ENCODE data around the gene NEURL2.

DNA sequence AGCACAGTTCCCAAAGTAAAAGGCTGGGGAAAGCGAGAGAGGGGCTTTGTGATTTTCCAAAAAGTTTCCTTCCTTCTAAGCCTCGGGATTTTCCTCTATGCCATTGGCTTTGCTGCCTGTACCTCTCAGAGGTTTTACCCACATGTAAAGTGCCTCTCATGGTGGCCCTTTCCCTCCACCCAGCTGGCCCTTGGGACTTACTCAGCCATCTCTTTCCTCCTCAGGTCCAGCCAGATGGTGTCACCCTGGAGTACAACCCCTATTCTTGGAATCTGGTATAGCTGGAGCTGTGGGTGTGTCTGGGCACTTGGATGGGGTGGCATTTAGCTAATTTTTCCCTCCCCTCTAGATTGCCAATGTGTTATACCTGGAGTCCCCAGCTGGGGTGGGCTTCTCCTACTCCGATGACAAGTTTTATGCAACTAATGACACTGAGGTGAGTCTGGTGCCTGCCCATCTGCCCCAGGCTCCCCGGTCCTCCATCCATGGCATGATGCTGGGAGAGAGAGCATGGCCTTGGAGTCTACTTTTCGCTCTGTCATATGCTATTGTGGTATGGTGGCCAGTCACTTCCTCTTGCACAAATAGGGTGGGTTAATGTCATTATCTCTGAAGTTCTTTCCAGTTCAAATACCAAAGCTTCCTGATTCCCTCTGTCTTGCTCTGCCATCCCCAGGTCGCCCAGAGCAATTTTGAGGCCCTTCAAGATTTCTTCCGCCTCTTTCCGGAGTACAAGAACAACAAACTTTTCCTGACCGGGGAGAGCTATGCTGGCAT is 1.2 kb upstream of the NEURL2 start:
- TF ChIP-seq, protein P1, sequence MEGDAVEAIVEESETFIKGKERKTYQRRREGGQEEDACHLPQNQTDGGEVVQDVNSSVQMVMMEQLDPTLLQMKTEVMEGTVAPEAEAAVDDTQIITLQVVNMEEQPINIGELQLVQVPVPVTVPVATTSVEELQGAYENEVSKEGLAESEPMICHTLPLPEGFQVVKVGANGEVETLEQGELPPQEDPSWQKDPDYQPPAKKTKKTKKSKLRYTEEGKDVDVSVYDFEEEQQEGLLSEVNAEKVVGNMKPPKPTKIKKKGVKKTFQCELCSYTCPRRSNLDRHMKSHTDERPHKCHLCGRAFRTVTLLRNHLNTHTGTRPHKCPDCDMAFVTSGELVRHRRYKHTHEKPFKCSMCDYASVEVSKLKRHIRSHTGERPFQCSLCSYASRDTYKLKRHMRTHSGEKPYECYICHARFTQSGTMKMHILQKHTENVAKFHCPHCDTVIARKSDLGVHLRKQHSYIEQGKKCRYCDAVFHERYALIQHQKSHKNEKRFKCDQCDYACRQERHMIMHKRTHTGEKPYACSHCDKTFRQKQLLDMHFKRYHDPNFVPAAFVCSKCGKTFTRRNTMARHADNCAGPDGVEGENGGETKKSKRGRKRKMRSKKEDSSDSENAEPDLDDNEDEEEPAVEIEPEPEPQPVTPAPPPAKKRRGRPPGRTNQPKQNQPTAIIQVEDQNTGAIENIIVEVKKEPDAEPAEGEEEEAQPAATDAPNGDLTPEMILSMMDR (IDR thresholded peaks at IDR 0.05), result no peak
- no peak for TF ChIP-seq POLR2A (IDR thresholded peaks at IDR 0.05)

All from lower leg skin (tissue), 3 donors.